ENCODE data around the gene ALS2CL.

DNA sequence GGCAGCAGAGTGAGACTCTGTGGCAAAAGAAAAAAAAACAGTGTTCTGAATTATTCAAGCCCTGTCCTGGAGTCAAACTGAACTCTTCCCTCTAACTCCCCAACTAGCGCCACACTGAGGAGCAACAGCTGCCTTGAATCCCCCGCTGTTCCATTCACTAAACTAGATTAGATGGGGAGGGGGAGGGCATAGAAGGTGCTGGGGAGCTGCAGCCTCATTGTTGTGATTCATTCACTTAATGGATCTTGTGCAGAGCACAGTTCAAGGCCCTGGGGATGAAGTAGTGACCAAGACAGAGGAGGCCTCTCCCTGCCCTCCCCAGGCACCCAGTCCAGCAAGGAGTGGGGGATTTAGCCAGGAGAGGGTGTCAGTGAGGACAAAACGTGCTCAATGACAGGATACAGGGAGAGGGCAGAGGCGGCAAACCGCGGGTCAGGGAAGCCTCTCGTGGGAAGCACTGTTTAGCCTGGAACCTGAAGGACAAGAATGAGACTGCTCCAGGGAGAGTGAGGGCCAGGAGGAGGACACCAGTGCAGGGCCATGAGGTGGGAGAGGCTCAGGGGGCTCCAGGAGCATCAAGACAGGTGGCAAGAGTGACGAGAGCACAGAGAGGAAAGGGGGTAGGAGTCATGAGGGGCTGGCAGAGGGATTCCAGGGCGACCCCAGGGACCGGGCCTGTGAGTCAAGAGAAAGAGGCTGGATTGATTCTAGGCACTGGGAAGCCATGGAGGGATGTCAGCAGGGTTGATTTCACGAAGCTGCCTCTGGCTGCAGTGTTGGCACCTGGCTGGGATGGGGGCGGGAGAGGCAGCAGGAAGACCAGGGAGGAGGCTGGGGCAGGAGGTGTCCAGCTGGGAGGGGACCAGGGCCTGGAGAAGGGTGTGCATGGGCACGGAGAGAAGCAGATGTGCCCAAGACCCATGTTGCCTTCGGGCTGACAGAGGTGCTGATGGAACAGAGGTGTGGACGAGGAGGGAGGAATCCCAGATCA, 31.4 kb downstream of the ALS2CL start:
- TF ChIP-seq EP300 (IDR thresholded peaks at IDR 0.05): no peak
- TF ChIP-seq POLR2A (IDR thresholded peaks at IDR 0.05): no peak
